Measurements from ENCODE around the gene CLEC18A.
"Not testable (repeated sequence)": the region's sequence is repeated elsewhere in the genome, so short reads cannot be mapped to it uniquely, and the experiment has no call there.

Gene CLEC18A

DNA sequence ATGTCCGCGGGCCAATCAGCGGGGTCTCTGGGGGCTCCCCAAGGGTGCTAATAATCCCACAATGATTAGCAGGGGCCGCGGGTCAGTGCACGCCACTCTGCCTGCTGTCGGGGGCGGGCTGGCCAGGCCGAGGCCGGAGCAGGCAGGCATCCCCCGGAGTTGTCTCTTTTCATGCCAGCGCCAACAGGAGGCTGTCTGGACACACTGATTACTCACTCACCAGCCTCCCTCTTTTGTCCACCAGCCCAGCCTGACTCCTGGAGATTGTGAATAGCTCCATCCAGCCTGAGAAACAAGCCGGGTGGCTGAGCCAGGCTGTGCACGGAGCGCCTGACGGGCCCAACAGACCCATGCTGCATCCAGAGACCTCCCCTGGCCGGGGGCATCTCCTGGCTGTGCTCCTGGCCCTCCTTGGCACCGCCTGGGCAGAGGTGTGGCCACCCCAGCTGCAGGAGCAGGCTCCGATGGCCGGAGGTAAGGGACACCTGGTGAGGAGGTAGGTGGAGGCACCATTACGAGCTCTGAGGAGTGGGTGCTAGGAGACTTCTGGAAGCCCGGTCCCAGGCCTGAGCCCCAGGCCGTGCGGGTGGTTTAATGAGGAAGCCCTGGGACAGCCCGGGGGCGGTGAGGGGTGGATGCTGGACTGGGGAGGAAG is at the start of gene CLEC18A:
Gene CLEC18A (plus strand): TSS at position 318 of the 655 bp plus-strand sequence. CDS start 33 bp downstream, at position 351.
- DNase-seq (ENCODE audit: low spot score) = not testable (repeated sequence)

- DNase-seq (ENCODE audit: low spot score) = no peak
Measured at GRCh38 chr16:69903865-69904415, 47.2 kb upstream of the CLEC18A start.

DNA sequence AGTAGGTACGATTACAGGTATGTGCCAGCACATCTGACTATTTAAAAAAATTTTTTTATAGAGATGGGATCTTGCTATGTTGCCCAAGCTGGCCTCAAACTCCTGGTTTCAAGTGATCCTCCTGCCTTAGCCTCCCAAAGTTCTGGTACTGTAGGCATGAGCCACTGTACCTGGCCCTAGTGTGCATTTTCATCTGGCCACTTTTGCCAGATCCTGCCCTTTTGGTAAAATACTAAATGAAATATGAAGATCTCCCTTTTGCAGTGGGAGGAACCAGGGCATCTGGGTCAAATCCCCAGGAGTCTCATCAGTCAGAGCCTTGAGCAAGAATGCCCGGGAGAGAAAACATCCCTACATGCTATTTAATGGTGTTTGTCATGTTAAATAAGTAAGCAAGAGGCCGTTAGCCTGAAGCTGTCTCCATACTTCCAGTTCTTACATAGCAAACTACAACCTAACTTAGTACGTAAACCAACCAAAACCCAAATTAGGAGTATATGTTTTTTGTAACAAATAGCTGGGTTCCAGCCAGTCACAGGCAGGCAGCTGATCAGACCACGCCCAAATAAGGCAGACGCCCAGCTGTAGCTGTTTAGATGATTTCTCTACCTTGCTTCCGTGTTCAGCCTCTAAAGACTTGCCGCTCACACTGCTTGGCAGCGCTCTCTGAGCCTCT is 46.5 kb upstream of the CLEC18A start:
- no peak for DNase-seq (ENCODE audit: low spot score)

DNA sequence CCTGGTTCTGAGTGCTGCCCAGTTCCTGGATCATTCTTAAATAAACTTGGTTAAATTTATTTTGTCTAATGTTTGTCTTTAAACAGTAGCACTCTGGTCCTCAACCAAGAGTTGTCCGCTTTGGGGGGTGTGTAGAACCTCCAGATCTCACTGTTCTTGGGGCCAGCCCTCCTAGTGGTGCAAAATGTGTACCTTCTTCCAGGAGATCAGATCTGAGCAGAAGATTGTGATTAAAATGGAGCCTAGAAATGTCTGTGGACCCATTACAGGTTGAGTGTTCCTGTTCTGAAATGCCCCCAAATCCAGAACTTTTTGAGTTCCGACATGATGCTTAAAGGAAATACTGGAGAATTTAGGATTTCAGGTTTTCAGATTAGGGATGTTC is 46.0 kb upstream of the CLEC18A start:
- no peak for DNase-seq (ENCODE audit: low spot score)

DNA sequence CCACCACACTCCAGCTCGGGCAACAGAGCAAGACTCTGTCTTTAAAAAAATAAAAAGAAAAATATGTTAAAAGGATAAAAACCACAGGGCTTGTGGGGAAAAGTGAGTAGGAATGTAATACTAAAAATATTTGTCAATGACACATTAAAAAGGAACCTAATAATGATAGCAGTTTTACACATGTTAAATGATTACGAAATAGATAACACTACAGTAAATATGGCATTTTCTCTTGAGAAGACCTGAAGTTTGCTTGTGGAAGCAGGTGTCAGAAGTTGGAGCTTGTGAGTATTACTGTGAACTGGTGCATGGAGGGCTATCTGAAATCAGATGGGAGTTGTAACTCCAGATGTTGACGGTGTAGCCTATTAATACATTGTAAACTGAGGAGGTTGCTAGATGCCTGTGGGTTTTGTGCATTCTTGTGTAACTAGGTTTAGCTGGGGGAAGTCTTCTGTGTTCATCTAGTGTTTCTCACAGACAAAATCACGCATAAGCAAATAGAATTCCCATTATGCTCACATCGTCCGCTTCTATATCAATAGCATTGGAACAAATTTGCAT is 44.2 kb upstream of the CLEC18A start:
- DNase-seq (ENCODE audit: low spot score) = no peak

DNA sequence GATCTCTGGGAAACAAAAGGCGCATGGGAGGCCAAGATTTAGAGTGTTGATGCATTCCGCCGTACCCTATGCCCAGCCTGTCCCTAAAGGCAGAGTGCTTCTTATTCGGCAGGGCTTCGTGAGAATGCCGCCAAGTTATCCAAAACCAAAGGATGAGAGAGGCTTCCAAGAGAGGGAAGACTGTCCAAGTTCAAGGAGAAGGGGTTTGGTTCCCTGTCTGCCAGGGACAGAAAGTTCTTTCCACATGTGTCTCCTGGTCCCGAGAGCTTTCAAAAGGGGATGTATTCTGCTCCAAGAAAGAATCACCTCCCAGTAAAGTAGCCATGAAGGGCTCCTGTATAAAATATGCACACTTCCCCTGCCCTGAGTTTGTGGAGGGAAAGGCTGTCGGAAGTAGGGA is 42.1 kb upstream of the CLEC18A start:
- DNase-seq (ENCODE audit: low spot score) = no peak

DNA sequence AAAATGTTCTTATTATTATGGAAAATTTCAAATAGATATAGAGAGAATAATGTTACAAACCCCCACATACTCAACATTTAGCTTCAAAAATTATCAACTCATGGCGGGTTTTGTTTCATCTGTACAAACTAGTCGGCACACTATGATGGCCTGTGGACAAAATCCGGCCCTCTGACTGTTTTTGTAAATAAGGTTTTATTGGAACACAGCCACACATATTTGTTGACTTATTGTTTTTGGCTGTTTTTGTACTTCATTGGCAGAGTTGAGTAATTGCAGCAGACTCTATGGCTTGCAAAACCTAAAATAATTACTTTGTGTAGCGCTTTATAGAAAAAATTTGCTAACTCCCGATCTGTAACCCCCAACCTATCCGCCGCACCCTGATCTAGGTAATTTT is 41.4 kb upstream of the CLEC18A start:
- no peak for DNase-seq (ENCODE audit: low spot score)

- DNase-seq (ENCODE audit: low spot score) = no peak
Measured at GRCh38 chr16:69910964-69911363, 40.2 kb upstream of the CLEC18A start.

DNA sequence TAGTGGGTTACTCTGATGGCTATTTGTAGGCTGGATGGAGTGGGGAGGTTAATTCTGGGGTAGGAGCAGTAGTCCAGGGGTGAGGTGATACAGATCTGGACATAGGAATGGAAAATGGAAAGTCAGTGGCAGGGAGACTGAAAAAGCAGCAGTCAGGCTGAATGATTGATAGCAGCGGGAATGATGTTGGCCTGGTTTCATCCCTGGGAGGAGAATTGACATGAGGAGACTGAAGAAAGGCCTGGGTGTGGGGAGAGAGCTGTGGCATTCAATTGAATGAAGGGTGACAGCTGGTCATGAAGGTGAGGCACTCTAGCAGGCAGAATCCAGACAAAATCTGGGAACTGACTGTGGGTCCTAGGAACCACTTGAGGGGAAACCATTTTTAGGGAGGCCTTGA is 34.7 kb upstream of the CLEC18A start:
- DNase-seq (ENCODE audit: low spot score) = no peak

DNA sequence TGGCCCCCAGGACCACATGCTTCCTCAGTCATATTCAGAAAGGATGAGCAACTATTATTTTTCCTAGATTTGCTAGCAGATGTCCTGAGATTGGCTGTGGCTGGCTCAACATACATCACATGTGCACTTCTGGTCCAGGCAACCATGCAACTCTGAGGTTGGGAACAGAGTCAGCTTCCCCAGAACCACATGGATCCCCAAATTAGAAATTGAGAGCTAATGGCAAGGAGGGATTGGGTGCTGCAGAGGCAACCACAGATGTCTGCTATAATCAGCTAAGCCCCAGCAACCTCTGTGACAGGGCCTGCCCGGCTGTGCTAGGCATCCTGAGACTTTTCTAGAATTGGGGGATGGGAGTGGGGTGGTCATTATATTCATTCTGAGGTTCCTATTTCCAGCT is 33.8 kb upstream of the CLEC18A start:
- DNase-seq (ENCODE audit: low spot score) = no peak

- DNase-seq (ENCODE audit: low spot score) = no peak
Measured at GRCh38 chr16:69917739-69918138, 33.4 kb upstream of the CLEC18A start.

- DNase-seq (ENCODE audit: low spot score) = no peak
Measured at GRCh38 chr16:69918241-69918640, 32.9 kb upstream of the CLEC18A start.

DNA sequence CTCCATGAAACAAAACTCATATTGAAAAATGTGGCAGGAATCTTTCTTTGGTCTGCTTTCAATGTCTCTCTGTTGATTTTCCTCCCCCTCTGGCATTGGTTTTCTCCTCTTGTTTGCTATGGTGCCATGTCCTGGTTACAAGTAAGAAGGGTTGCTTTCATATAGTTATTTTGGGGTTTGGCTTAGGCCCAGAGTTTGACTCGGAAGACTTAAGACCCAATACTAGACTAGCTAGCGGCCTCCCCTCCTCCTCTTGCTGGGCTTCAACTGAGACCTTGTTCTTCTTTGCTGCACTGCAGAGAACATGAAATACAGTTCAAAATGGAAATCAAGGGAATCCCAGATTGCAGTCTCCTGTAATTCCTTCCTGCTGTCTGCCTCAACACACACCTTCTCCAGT is 30.0 kb upstream of the CLEC18A start:
- DNase-seq (ENCODE audit: low spot score) = no peak

DNA sequence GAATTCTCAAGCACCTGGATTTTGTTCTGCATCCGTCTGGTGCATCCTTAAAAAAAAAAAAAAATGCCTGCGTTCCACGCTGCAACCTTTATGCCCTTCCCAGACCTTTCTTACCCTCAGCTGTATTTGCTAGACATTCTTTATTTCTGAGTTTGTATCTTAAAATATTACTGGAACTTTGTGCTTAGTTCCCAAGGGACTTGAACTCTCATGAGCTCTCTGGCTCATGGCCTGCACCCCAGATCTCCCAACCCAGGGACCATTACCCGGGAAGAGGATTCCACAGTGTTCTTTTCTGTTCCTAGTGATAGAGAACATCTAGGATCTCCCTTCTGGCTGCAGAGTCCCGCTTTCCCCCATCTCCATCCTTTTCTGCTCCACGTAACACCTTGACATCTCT is 28.9 kb upstream of the CLEC18A start:
- no peak for DNase-seq (ENCODE audit: low spot score)

DNA sequence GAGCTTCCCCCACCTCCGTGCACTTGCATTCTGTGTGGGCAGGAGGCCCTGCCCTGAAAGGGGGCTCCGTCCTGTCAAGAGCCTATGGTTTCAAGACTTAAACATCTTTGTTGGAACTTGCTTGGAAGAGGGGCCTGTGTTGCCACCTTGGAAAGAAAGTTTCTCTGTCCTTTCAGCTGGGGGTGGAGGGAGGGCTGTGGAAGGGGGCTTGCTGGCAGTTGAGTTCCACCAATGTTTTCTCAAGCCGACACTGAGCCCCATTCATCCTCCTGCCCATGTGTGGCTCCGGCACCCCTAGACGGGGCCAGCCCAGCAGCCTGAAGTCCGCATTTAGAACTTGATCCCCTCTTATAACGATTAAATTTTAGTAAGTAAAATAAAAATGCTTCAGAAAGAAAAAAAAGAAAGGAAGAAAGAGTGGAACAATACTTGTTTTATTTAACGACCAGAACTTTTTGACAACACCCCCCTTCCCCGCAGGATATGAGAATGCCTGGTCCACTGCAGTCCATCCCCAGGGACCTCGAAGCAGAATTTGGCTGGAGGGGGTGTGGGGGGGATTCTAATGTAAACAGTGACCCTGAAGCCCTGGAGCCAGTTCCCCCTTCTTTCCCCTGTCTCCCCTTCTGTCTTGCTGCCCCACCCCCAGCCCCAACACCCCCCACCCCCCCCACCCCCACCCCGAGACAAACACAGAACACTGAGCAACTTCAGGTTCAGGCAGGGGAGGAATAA is 26.9 kb upstream of the CLEC18A start:
- no peak for DNase-seq (ENCODE audit: low spot score)

- no peak for DNase-seq (ENCODE audit: low spot score)
Measured at GRCh38 chr16:69924777-69925191, 26.4 kb upstream of the CLEC18A start.

GRCh38 chr16:69925311-69925710 is 25.8 kb upstream of the CLEC18A start:
- no peak for DNase-seq (ENCODE audit: low spot score)

GRCh38 chr16:69926241-69926640 is 24.9 kb upstream of the CLEC18A start:
- DNase-seq (ENCODE audit: low spot score) = no peak

DNA sequence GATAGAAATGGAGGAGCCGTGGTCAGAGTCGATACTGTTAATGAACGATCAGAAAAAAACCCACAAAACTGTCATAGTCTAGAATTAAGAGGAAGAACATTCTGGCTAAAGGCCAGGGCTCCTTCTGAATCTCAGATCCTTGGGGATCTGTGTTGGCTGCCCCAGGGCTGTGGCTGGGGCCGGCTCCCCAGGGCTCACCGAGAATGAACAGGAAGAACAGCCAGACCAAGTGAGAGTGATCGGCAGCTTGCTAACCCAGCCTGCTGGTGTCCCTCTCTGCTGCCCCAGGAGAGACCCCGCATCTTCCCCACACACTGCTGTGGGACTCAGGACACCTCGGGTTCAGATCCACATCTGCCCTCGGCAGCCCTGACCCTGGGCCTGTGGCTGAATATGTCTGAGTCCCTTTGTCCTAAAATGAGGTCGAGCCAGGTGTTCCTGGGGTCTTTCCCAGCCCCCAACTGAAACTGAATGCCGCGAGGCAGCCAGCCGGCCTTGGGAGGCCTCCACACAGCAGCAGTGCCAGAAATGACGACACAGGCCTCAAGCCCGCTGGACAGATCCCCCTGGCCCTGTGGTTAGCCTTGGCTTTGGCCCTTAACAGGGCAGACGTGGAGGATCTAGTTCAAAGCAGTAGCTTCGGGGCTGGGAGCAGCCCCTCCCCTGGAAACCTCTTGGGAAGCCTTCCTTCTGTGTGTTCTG is 23.9 kb upstream of the CLEC18A start:
- no peak for DNase-seq (ENCODE audit: low spot score)

DNA sequence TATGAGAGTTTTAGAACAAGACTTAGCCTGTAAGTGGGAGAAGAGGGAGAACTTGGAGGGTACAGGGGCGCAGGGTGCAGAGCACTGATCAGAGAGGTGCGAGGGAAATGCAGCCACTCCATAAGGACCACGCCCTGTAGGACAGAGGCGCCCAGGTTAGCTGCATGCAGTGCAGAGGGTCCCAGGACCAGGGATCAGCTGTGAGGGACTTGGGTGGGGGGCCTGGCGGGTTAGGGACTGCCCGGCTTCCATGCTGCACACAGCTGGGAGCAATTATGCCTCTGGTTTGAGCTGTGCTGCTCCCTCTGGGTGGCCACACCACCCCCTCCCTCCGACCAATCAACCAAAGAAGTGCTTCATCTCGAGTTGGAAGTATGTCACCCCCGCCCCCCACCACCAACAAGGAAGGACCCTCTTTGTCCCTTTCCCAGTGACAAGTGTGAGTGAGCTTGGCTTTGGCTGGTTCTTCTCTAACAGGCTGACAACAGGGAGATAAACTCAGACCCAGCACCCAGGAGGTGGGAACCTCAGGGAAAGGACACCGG is 22.2 kb upstream of the CLEC18A start:
- no peak for DNase-seq (ENCODE audit: low spot score)

GRCh38 chr16:69929480-69929879 is 21.7 kb upstream of the CLEC18A start:
- DNase-seq (ENCODE audit: low spot score) = no peak
